Left renal cortex interstitium (tissue), 4 donors: ENCODE data around the gene LAMB4. TPM values are rescaled to one million over a fixed set of nuclear protein-coding genes. Genes with fewer than 3 reads are reported as not detected.

Experiments
- DNase-seq, 4 donors: peaks; one replicate each; pipeline ENCODE4 v3.0.0-alpha.2; 2013; ENCODE audit warnings: low read depth in 4 of 4, low spot score in 2 of 4, missing footprints in 1 of 4
- polyA plus RNA-seq, 4 donors: library from polyadenylated mRNA; unstranded; fragments of 120-200 nt; gene quantifications; one replicate each; pipeline ENCODE4 v1.2.1, GENCODE V29; 2013; ENCODE audit not compliant: insufficient read length in 4 of 4

LAMB4 gene
- polyA plus RNA-seq, 4 donors, result 3.1 to 4.9 (median 4.2) TPM

GRCh38 chr7:108016841-108017775, 113.1 kb downstream of the LAMB4 start:
- DNase-seq, result no peak

GRCh38 chr7:108015740-108016139, 114.4 kb downstream of the LAMB4 start:
- DNase-seq, result no peak

GRCh38 chr7:108014747-108015682, 115.1 kb downstream of the LAMB4 start:
- DNase-seq, result no peak

- DNase-seq, result no peak
Observed at GRCh38 chr7:108014215-108014614, 115.9 kb downstream of the LAMB4 start.

- DNase-seq, result no peak
Observed at GRCh38 chr7:108012499-108013430, 117.4 kb downstream of the LAMB4 start.

GRCh38 chr7:108010377-108010776, 119.8 kb downstream of the LAMB4 start:
- DNase-seq, result no peak

- DNase-seq, result no peak
Observed at GRCh38 chr7:108009873-108010272, 120.3 kb downstream of the LAMB4 start.

GRCh38 chr7:108008827-108009226, 121.3 kb downstream of the LAMB4 start:
- DNase-seq, result no peak

- no peak for DNase-seq
Observed at GRCh38 chr7:108008240-108008639, 121.9 kb downstream of the LAMB4 start.

- no peak for DNase-seq
Observed at GRCh38 chr7:108007762-108008161, 122.4 kb downstream of the LAMB4 start.

- no peak for DNase-seq
Observed at GRCh38 chr7:108007261-108007660, 122.9 kb downstream of the LAMB4 start.

- DNase-seq, result no peak
Observed at GRCh38 chr7:108004220-108005142, 125.7 kb downstream of the LAMB4 start.

GRCh38 chr7:108003599-108003935, 126.6 kb downstream of the LAMB4 start:
- no peak for DNase-seq

GRCh38 chr7:108002726-108003598, 127.2 kb downstream of the LAMB4 start, which contains the start of gene LAMB1:
Gene LAMB1 (minus strand): TSS chr7:108003161. CDS start chr7:108002885, 276 bp downstream.
- DNase-seq, result no peak

GRCh38 chr7:108001764-108002725, 128.1 kb downstream of the LAMB4 start:
- no peak for DNase-seq

- no peak for DNase-seq
Observed at GRCh38 chr7:108000875-108001763, 129.0 kb downstream of the LAMB4 start.
